ENCODE data around the gene XYLT2. TPM values are rescaled to one million over a fixed set of nuclear protein-coding genes. Genes with fewer than 3 reads are reported as not detected.

XYLT2 gene
- total and polyA plus RNA-seq, 2 donors (not counting 3 experiments of a cell fraction or from before 2014, with no cell fraction given), result 19.1 to 26.6 TPM

DNA sequence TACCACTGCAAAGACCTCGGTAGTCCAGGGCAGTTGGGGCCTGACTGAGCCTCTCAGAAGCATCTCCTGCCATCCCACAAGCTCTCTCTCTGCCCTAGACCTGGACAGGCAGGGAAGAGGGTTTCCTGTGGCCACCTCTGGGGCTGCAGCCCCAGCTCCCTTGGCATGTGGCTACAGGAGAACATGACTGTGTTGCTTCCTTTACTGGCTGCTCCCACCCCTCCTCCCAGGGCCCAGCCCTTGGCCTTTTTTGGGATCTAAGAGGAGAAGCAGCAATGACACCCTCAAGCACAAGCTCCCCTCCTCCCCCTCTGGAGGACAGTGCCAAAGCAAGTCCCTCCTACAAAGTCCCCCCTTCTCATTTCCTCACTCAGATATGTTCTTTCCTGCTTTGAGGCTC, 21.5 kb downstream of the XYLT2 start:
- no peaks in the 10 kb centered on the region for H3K9me3 ChIP-seq (replicated peaks; ENCODE audit: control insufficient read depth, insufficient read depth, low read length)
- POLR2A ChIA-PET, result no interaction called here
- H3K4me1 ChIP-seq (ENCODE audit: control insufficient read depth, extremely low read depth, insufficient read depth, low read length), result peaks cover 11% of the 10 kb centered on the region
- no peaks in the 10 kb centered on the region for H4K20me1 ChIP-seq (replicated peaks; ENCODE audit: control insufficient read depth, extremely low read depth, insufficient read depth, low read length)
- no peak overlapping the region for H2AFZ ChIP-seq (ENCODE audit: low read depth, low read length)
- H3K4me2 ChIP-seq (ENCODE audit: insufficient read depth, low read length), result no peak overlapping the region
- intact Hi-C loops (cut with micrococcal nuclease) (no loop called here), dilution Hi-C loops (cut with MboI; ENCODE audit: extremely low pct_ligation_motif_present, low sequenced_read_pairs) (no loop called here)
- no peak overlapping the region for H3K4me3 ChIP-seq (replicated peaks in 1 of 3; ENCODE audit: insufficient read depth in 1 of 3, low read depth in 1 of 3, low read length in 3 of 3)
- no peak overlapping the region for H3K9ac ChIP-seq (replicated peaks; ENCODE audit: extremely low read depth, insufficient read depth, low read length)
- H3K27me3 ChIP-seq (ENCODE audit: control insufficient read depth in 2 of 2, insufficient read depth in 2 of 2, low read length in 2 of 2), result no peaks in the 10 kb centered on the region
- DNase-seq (ENCODE audit: low read depth, low spot score), result no peak
- CTCF ChIA-PET, result interaction anchor here (2.5 kb wide), 1 partner anchor 30 kb away, joined by 7 read pairs; the partner anchor contains the start of gene LRRC59
- no peak for FAIRE-seq
- H3K36me3 ChIP-seq (ENCODE audit: control insufficient read depth in 2 of 2, extremely low read depth in 1 of 2, insufficient read depth in 2 of 2, low read length in 2 of 2), result peaks cover 3 to 34% of the 10 kb centered on the region in 2 experiments
- no peak overlapping the region for H3K27ac ChIP-seq (ENCODE audit: insufficient read depth, low read depth, low read length)
- TF ChIP-seq FOS (IDR thresholded peaks at IDR 0.05; ENCODE audit: borderline replicate concordance, insufficient read depth, low read length) (no peak), GATA2 (IDR thresholded peaks at IDR 0.05; ENCODE audit: insufficient read depth, insufficient read length, low read depth, low read length) (no peak), EZH2 (IDR thresholded peaks at IDR 0.05; ENCODE audit: borderline replicate concordance, low read depth, low read length, severe bottlenecking) (no peak), JUN (IDR thresholded peaks at IDR 0.05; ENCODE audit: borderline replicate concordance, insufficient read depth, insufficient read length, low read depth) (no peak), POLR2AphosphoS5 (IDR thresholded peaks at IDR 0.05; ENCODE audit: insufficient read depth, low read depth, low read length) (no peak), MYC (IDR thresholded peaks at IDR 0.05; ENCODE audit: low read depth, low read length) (no peak), POLR2A (IDR thresholded peaks at IDR 0.05; ENCODE audit: low read depth, low read length) (no peak)
- TF ChIP-seq, protein P1, sequence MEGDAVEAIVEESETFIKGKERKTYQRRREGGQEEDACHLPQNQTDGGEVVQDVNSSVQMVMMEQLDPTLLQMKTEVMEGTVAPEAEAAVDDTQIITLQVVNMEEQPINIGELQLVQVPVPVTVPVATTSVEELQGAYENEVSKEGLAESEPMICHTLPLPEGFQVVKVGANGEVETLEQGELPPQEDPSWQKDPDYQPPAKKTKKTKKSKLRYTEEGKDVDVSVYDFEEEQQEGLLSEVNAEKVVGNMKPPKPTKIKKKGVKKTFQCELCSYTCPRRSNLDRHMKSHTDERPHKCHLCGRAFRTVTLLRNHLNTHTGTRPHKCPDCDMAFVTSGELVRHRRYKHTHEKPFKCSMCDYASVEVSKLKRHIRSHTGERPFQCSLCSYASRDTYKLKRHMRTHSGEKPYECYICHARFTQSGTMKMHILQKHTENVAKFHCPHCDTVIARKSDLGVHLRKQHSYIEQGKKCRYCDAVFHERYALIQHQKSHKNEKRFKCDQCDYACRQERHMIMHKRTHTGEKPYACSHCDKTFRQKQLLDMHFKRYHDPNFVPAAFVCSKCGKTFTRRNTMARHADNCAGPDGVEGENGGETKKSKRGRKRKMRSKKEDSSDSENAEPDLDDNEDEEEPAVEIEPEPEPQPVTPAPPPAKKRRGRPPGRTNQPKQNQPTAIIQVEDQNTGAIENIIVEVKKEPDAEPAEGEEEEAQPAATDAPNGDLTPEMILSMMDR (IDR thresholded peaks at IDR 0.05; ENCODE audit: extremely low read depth in 1 of 2, insufficient read depth in 1 of 2, low read depth in 1 of 2, low read length in 2 of 2), result no peak
- TF ChIP-seq, protein P2, sequence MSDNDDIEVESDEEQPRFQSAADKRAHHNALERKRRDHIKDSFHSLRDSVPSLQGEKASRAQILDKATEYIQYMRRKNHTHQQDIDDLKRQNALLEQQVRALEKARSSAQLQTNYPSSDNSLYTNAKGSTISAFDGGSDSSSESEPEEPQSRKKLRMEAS (IDR thresholded peaks at IDR 0.05; ENCODE audit: insufficient read depth, insufficient read length), result no peak
- no peaks in the 10 kb centered on the region for H3K9me1 ChIP-seq (replicated peaks; ENCODE audit: control insufficient read depth, extremely low read depth, insufficient read depth, low read length)
- H3K79me2 ChIP-seq (ENCODE audit: control insufficient read depth, insufficient read depth, low read length), result peaks cover 15% of the 10 kb centered on the region
- BruUV-seq (replicated peaks), result no TSS peak
